ENCODE measurements around the gene BAMBI.

Gene BAMBI

GRCh38 chr10:28669227-28670173, 7.8 kb upstream of the BAMBI start:
- Histone ChIP-seq H3K4me3 (ENCODE audit: low read depth, low read length) (peak overlapping the region; percentile 69), H3K36me3 (no peaks in the 10 kb centered on the region)

DNA sequence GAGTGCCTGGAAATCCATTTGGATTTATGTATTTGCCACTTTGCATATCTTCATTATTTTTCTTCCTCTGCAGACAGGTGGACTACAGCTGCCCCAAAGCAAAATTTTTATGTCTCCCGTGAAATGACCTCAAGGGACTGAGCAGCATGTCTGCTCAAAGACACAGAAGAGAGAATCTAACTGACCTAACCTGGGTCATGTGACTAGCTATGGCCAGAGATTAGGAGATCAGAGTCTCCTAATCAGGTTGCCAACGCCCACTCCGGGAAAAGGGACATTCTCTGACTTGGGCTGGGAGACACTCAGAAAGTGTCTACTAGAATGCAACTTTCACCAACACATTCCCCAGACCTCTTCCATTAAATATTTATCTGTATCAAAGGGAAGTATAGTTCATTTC, 2.5 kb upstream of the BAMBI start:
- Histone ChIP-seq H3K4me3 (ENCODE audit: low read depth, low read length) (no peak overlapping the region), H3K36me3 (no peaks in the 10 kb centered on the region), H3K9me3 (no peaks in the 10 kb centered on the region), H3K4me1 (no peaks in the 10 kb centered on the region; the same call in 1 of the 2 replicates), H3K27me3 (no peaks in the 10 kb centered on the region)
- DNase-seq = no peak
- TF ChIP-seq, protein P1, sequence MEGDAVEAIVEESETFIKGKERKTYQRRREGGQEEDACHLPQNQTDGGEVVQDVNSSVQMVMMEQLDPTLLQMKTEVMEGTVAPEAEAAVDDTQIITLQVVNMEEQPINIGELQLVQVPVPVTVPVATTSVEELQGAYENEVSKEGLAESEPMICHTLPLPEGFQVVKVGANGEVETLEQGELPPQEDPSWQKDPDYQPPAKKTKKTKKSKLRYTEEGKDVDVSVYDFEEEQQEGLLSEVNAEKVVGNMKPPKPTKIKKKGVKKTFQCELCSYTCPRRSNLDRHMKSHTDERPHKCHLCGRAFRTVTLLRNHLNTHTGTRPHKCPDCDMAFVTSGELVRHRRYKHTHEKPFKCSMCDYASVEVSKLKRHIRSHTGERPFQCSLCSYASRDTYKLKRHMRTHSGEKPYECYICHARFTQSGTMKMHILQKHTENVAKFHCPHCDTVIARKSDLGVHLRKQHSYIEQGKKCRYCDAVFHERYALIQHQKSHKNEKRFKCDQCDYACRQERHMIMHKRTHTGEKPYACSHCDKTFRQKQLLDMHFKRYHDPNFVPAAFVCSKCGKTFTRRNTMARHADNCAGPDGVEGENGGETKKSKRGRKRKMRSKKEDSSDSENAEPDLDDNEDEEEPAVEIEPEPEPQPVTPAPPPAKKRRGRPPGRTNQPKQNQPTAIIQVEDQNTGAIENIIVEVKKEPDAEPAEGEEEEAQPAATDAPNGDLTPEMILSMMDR (IDR thresholded peaks at IDR 0.05; ENCODE audit: low read depth, low read length) = no peak

More at GRCh38 chr10:28669227-28670173, 7.8 kb upstream of the BAMBI start:
- TF ChIP-seq, protein P1 (IDR thresholded peaks at IDR 0.05; ENCODE audit: low read depth, low read length) = no peak
- H3K4me1 ChIP-seq = no peaks in the 10 kb centered on the region
- no peak for DNase-seq
- no peaks in the 10 kb centered on the region for H3K9me3 ChIP-seq
- H3K27me3 ChIP-seq = no peaks in the 10 kb centered on the region

GRCh38 chr10:28676326-28676967, 874 bp upstream of the BAMBI start:
- Histone ChIP-seq H3K36me3 (no peaks in the 10 kb centered on the region), H3K9me3 (no peaks in the 10 kb centered on the region), H3K4me1 (no peaks in the 10 kb centered on the region; the same call in 1 of the 2 replicates), H3K27me3 (no peaks in the 10 kb centered on the region), H3K4me3 (ENCODE audit: low read depth, low read length) (peak overlapping the region; percentile 72)
- TF ChIP-seq, protein P1 (IDR thresholded peaks at IDR 0.05; ENCODE audit: low read depth, low read length) = no peak
- peak; percentile 26 for DNase-seq

DNA sequence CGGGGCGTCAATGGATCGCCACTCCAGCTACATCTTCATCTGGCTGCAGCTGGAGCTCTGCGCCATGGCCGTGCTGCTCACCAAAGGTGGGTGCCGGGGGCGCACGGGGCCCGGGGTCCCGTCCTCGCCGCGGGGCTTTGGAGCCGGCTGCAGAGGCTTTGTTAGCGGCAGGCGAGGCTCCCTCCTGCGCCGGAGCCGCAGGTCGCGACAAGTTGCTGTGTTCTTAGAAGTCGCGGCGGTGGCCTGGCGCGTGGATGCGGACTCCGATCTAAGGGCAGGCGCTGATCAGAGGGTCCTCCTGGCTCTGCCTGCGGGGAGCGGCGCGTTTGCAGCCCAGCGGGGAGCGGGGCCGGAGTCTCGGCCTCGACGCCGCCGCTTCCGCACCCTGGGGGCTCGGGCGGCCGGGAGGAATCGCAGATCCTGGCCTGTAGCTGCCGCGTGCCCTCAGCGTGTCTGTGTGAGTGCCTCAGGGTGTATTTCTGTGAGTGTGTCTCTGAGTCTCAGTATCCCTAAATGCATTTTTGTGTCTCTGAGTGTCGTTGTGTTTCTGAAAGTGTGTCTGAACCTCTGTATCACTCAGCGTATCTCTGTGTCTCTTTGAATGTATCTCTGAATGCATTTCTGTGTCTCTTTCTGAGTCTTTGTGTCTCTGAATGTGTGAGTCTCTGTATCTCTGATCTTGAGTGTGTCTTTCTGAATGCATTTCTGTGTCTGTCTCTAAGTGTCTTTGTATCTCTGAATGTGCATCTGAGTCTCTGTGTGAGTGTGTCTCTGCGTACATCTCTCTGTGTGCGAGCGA, 766 bp downstream of the BAMBI start:
- H3K4me3 ChIP-seq (ENCODE audit: low read depth, low read length) = peak overlapping the region; percentile 96
- H3K36me3 ChIP-seq = peaks cover 8% of the 10 kb centered on the region
- no peaks in the 10 kb centered on the region; the same call in 1 of the 2 replicates for H3K4me1 ChIP-seq
- TF ChIP-seq, protein P1 (IDR thresholded peaks at IDR 0.05; ENCODE audit: low read depth, low read length) = no peak
- H3K27me3 ChIP-seq = no peaks in the 10 kb centered on the region
- no peaks in the 10 kb centered on the region for H3K9me3 ChIP-seq
- peak; percentile 43 for DNase-seq

DNA sequence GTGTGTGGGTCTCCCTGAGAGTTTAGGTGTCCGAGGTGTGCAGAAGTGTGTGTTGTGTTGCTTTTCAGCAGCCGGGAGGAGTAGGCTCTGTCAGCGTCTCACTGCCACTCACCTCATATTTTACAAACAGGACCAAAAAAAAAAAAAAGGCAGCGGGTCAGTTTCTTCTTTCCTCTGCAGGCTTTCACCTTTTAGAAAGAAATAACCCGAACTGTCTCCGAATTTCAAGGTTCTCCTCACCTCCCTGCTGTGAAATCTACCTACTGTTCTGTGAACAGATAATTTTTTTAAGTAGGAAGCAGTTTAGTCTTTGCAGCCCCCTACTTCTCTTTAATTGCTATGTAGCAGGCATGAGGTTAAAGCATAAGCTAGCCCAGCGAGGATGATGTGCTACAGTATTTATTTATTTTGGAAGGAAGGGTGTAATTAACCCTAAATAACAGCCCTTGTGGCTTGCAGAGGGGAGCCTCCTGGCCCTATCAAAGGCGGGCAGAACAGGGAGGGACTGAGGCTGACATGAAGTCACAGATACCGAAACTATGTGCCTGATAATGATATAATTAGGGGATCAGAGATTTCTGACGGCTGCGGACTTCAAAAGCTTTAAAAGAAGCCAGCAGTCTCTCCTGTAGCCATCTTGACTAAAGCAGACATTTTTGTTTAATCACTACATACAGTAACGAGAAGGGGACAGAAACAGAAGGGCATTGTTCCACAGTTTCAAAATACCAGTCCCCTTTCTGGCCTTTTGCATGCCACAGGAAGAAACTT, 1.6 kb downstream of the BAMBI start:
- H3K27me3 ChIP-seq = no peaks in the 10 kb centered on the region
- peak overlapping the region; percentile 96 for H3K4me3 ChIP-seq (ENCODE audit: low read depth, low read length)
- peak; percentile 22 for DNase-seq
- peaks cover 14% of the 10 kb centered on the region for H3K36me3 ChIP-seq
- TF ChIP-seq, protein P1 (IDR thresholded peaks at IDR 0.05; ENCODE audit: low read depth, low read length) = no peak
- H3K9me3 ChIP-seq = no peaks in the 10 kb centered on the region
- no peaks in the 10 kb centered on the region; the same call in 1 of the 2 replicates for H3K4me1 ChIP-seq

Data from BE2C (cell line).